Activated CD4-positive, alpha-beta T cell treated with anti-CD3 and anti-CD28 coated beads for 36 hours (primary cell): Measurements from ENCODE around the gene GIN1. TPM values are rescaled to one million over a fixed set of nuclear protein-coding genes. Genes with fewer than 3 reads are reported as not detected.
"Not testable (repeated sequence)": the region's sequence is repeated elsewhere in the genome, so short reads cannot be mapped to it uniquely, and the experiment has no call there.

ENCODE experiments used
- ATAC-seq: fragments of 200-7000 bp; cut with Tn5 transposase; one replicate; pipeline ENCODE4 v1.10.0; 2021; ENCODE audit warnings: mild to moderate bottlenecking, moderate library complexity
- CTCF ChIA-PET: fragments of 350-600 bp; sonication (Branson Sonifier 250); formaldehyde crosslinking; loops from one replicate; lab custom pipeline; 2021; ENCODE audit warnings: antibody characterized with exemption; lab: Charles Lee
- POLR2A ChIA-PET: fragments of 350-600 bp; sonication (Branson Sonifier 250); formaldehyde crosslinking; loops from one replicate; lab custom pipeline; 2021; ENCODE audit warnings: antibody characterized with exemption, inconsistent platforms; lab: Charles Lee
- DNase-seq: peaks from one replicate; pipeline ENCODE4 v3.0.0-alpha.2; 2020
- H3K27ac Mint-ChIP-seq: one replicate; pipeline ENCODE4 v1.8.0; 2021; ENCODE audit warnings: mixed read lengths
- H3K27me3 Mint-ChIP-seq: one replicate; pipeline ENCODE4 v1.8.0; 2021; ENCODE audit warnings: mixed read lengths
- H3K36me3 Mint-ChIP-seq: one replicate; pipeline ENCODE4 v1.8.0; 2021; ENCODE audit warnings: low read depth, mixed read lengths
- H3K4me1 Mint-ChIP-seq: one replicate; pipeline ENCODE4 v1.8.0; 2021; ENCODE audit warnings: mixed read lengths
- H3K4me3 Mint-ChIP-seq: one replicate; pipeline ENCODE4 v1.8.0; 2021; ENCODE audit warnings: mild to moderate bottlenecking, moderate library complexity, mixed read lengths
- H3K9me3 Mint-ChIP-seq: one replicate; pipeline ENCODE4 v1.8.0; 2021; ENCODE audit warnings: low read depth, mixed read lengths
- intact Hi-C, 2 experiments: fragments of 100-400 bp; cut with DNase I in 1 of 2; cut with micrococcal nuclease in 1 of 2; formaldehyde crosslinking; loops; one replicate each; pipeline versions ENCODE4 v1.14.2 to v1.15.1; 2022 to 2024; cut with DNase I, micrococcal nuclease
- total RNA-seq, 2 experiments: library from RNA; stranded (reverse); gene quantifications; one replicate each; pipeline ENCODE4 v1.2.3, GENCODE V29; 2021

GIN1 gene
- total RNA-seq = 1 to 10 TPM; 9.0 to 9.7 TPM

DNA sequence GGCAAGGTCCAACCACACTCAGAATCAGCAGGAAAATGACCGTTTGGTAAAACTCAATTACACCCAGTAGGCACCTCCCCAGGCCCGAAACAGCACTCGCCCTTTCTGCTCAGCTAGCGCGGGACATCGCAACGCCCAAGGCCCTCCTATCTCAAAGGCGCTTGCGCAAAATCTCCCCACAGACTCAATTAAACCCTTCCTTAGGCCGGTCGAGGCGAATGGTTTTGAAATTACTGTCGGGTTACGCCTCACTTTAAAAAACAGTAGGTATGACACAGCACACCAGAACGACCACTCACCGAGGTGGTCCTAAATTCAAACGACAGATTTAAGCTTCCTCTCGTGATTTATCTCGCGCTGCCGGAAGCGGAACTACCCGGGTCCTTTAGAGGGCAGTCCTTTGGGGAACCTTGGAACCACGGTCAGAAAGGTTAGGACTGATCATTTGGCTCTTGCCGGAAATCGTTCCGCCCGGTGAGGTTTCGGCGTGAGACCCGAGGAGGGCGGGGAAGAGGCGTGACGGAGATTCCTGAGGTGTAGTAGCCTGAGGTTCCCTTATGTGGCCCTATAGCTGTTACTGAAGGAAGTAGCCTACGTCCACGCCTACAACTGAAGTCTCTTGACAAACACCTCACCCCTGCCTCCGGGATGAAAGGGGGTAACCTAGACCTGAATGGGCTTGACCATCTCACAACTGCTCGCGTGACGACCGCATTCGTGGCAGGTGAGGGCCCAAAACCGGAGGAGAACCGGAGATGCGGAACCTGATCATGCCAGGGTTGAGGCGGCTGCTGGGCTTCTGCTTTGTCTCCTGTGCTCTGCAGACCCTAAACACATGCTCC lies at the start of gene GIN1, which contains the start of gene PPIP5K2:
GIN1 (minus strand) TSS at position 374 of the 842 bp plus-strand sequence. CDS start 11,431 bp downstream, outside the sequence.
PPIP5K2 (plus strand) TSS at position 537 of the 842 bp plus-strand sequence. CDS start 9,289 bp downstream, outside the sequence.
- no peaks in the 10 kb centered on the region for H3K27me3 Mint-ChIP-seq
- ATAC-seq (peak; percentile 91), DNase-seq (peak; percentile 97)
- peak within 1 kb of the TSS; percentile 95 for H3K27ac Mint-ChIP-seq
- H3K36me3 Mint-ChIP-seq = peaks cover 10% of the 10 kb centered on the region
- ChIA-PET CTCF (interaction anchor here (0.7 to 2.1 kb wide), 9 partner anchors 9 to 365 kb away, joined by 3 to 10 read pairs (median 4); partner anchors contain the start of gene PAM), POLR2A (interaction anchor here (0.5 to 1.5 kb wide), 7 partner anchors 138 to 428 kb away, joined by 3 to 10 read pairs (median 3); partner anchors contain the start of gene MACIR)
- intact Hi-C loops = loop anchor here (1.0 to 5.0 kb wide), 7 partner anchors 15 to 365 kb away; partner anchors contain the start of genes MACIR (in 2 of the 2) and PAM (in 1 of the 2)
- peaks cover 39% of the 10 kb centered on the region for H3K4me1 Mint-ChIP-seq
- H3K4me3 Mint-ChIP-seq = peak within 1 kb of the TSS; percentile 76
- H3K9me3 Mint-ChIP-seq = no peaks in the 10 kb centered on the region

- Mint-ChIP-seq H3K4me1 (peaks cover 2% of the 10 kb centered on the region), H3K4me3 (no peak overlapping the region), H3K27me3 (no peaks in the 10 kb centered on the region), H3K27ac (no peak overlapping the region), H3K9me3 (no peaks in the 10 kb centered on the region), H3K36me3 (peaks cover 20% of the 10 kb centered on the region)
- ChIA-PET POLR2A (no interaction called here), CTCF (interaction anchor here (0.6 to 1.4 kb wide), 4 partner anchors 11 to 91 kb away, joined by 3 read pairs; no protein-coding TSS in a partner anchor)
- DNase-seq (no peak), ATAC-seq (no peak)
- intact Hi-C loops = no loop called here
Observed at GRCh38 chr5:103166706-103167105, 46.8 kb upstream of the GIN1 start.

DNA sequence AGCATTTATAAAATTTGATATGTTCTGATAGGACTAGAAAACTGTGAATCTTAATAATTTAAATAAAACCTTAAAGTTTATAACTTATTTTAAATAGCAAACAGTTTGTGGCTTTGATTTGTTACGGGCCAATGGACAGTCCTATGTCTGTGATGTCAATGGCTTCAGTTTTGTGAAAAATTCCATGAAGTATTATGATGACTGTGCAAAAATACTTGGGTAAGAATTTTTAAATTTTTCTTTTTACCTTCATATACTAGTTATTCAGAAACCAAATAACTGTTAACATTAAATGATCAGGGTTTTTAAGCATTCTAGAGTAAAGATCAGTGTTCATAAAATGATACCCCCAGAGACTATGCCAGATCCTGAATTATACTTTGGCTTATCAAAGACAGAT lies 31.2 kb upstream of the GIN1 start:
- Mint-ChIP-seq H3K4me3 (no peak overlapping the region), H3K36me3 (peaks cover 14% of the 10 kb centered on the region), H3K4me1 (peaks cover 2% of the 10 kb centered on the region), H3K27ac (no peak overlapping the region), H3K27me3 (no peaks in the 10 kb centered on the region), H3K9me3 (no peaks in the 10 kb centered on the region)
- ATAC-seq = no peak
- CTCF ChIA-PET = interaction anchor here (0.6 to 1.4 kb wide), 2 partner anchors 12 to 23 kb away, joined by 4 to 5 read pairs; no protein-coding TSS in a partner anchor
- DNase-seq = no peak
- intact Hi-C loops = no loop called here
- POLR2A ChIA-PET = no interaction called here

- no peak overlapping the region for H3K4me3 Mint-ChIP-seq
- no peak for DNase-seq
- intact Hi-C loops = no loop called here
- POLR2A ChIA-PET = no interaction called here
- H3K27me3 Mint-ChIP-seq = no peaks in the 10 kb centered on the region
- ATAC-seq = no peak
- H3K4me1 Mint-ChIP-seq = peaks cover 2% of the 10 kb centered on the region
- CTCF ChIA-PET = interaction anchor here (1.0 kb wide), 1 partner anchor 9 kb away, joined by 3 read pairs; no protein-coding TSS in a partner anchor
- no peaks in the 10 kb centered on the region for H3K9me3 Mint-ChIP-seq
- no peak overlapping the region for H3K27ac Mint-ChIP-seq
- H3K36me3 Mint-ChIP-seq = peaks cover 8% of the 10 kb centered on the region
Observed at GRCh38 chr5:103148213-103148612, 28.3 kb upstream of the GIN1 start.

DNA sequence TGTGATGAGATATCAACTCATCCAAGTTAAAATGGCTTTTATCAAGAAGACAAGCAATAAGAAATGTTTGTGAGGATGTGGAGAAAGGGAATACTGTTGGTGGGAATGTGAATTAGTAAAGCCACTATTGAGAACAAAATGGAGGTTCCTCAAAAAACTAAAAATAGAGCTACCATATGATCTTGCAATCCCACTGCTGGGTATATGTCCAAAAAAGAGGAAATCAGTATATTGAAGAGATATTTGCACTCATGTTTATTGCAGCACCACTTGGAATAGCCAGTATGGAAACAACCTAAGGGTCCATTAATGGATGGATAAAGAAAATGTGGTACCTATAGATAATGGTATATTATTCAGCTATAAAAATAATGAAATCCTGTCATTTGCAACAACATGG lies 25.3 kb upstream of the GIN1 start:
- Mint-ChIP-seq H3K27ac (no peak overlapping the region), H3K4me1 (peaks cover 2% of the 10 kb centered on the region), H3K4me3 (no peak overlapping the region), H3K9me3 (no peaks in the 10 kb centered on the region), H3K36me3 (peaks cover 10% of the 10 kb centered on the region), H3K27me3 (no peaks in the 10 kb centered on the region)
- DNase-seq = no peak
- ChIA-PET CTCF (interaction anchor here (1.6 kb wide), 1 partner anchor 464 kb away, joined by 5 read pairs; no protein-coding TSS in a partner anchor), POLR2A (no interaction called here)
- intact Hi-C loops = no loop called here
- no peak for ATAC-seq

GRCh38 chr5:103142132-103142531 lies 22.2 kb upstream of the GIN1 start:
- H3K4me1 Mint-ChIP-seq, CTCF ChIA-PET, intact Hi-C loops, DNase-seq, POLR2A ChIA-PET, H3K9me3 Mint-ChIP-seq, H3K27me3 Mint-ChIP-seq, H3K27ac Mint-ChIP-seq, ATAC-seq, H3K4me3 Mint-ChIP-seq: not testable (repeated sequence)
- H3K36me3 Mint-ChIP-seq = peaks cover 16% of the 10 kb centered on the region

DNA sequence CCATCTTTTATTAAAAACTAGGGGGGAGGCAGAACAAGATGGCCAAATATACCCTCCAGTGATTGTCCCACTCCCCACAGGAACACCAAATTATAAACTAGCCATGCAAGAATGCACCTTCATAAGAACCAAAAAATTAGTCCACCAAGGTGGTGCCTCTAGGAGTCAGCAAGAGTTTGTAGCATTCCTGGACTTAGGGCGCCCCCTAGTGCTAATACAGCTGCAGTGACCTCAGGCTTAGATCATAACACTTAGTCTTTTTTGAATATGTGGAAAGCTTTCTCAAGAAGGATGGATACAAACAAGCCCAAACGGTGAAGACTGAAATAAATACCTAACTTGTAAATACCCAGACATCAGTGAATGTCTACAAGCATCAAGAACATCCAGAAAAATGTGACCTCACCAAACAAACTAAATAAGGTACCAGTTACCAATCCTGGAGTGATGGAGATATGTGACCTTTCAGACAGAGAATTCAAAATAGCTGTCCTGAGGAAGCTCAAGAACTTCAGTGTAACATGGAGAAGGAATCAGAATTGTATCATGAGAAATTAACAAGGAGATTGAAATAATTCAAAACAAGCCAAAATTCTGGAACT lies 19.4 kb upstream of the GIN1 start:
- Mint-ChIP-seq H3K4me3 (no peak overlapping the region), H3K36me3 (peaks cover 20% of the 10 kb centered on the region), H3K4me1 (peaks cover 8% of the 10 kb centered on the region), H3K27ac (no peak overlapping the region), H3K9me3 (no peaks in the 10 kb centered on the region), H3K27me3 (no peaks in the 10 kb centered on the region)
- ChIA-PET POLR2A (interaction anchor here (0.6 kb wide), 1 partner anchor 14 kb away, joined by 3 read pairs; no protein-coding TSS in a partner anchor), CTCF (interaction anchor here (0.5 to 4.4 kb wide), 38 partner anchors 9 to 559 kb away, joined by 3 to 42 read pairs (median 3); partner anchors contain the start of genes GIN1 and PPIP5K2)
- ATAC-seq (peak; percentile 95), DNase-seq (peak; percentile 88)
- intact Hi-C loops = loop anchor here (1.0 to 2.0 kb wide), 7 partner anchors 99 to 603 kb away; no protein-coding TSS in a partner anchor

DNA sequence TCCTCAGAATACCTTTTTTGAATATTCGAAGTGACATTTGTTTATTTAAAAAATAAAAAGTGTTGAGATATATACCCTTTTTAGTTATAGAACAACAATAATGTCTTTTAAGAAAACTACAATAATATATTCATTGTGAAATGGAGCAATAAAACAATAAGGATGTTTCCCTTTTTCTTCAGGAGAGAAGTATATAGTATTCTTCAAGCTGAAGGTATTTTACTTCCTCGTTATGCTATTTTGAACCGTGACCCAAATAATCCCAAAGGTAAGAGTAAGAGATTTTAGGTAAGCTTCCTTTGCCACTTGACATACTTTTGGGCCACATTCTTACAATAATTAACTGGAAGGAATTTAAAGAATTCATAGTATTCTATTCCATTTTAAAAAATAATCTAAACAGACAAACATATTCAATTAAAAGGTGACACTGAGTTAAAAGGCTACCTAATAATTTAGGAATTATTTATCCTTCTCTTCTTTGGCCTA lies 18.3 kb upstream of the GIN1 start:
- no peaks in the 10 kb centered on the region for H3K27me3 Mint-ChIP-seq
- no peaks in the 10 kb centered on the region for H3K9me3 Mint-ChIP-seq
- DNase-seq (no peak), ATAC-seq (no peak)
- H3K36me3 Mint-ChIP-seq = peaks cover 20% of the 10 kb centered on the region
- CTCF ChIA-PET = interaction anchor here (0.6 to 4.4 kb wide), 12 partner anchors 11 to 599 kb away, joined by 3 to 42 read pairs (median 4); partner anchors contain the start of genes GIN1 and PPIP5K2
- peaks cover 9% of the 10 kb centered on the region for H3K4me1 Mint-ChIP-seq
- POLR2A ChIA-PET = no interaction called here
- H3K4me3 Mint-ChIP-seq = no peak overlapping the region
- intact Hi-C loops = loop anchor here (2.0 kb wide), 3 partner anchors 97 to 601 kb away; no protein-coding TSS in a partner anchor
- no peak overlapping the region for H3K27ac Mint-ChIP-seq

- H3K9me3 Mint-ChIP-seq = no peaks in the 10 kb centered on the region
- ATAC-seq (no peak), DNase-seq (no peak)
- CTCF ChIA-PET = interaction anchor here (0.7 to 1.2 kb wide), 2 partner anchors 77 to 489 kb away, joined by 3 to 5 read pairs; no protein-coding TSS in a partner anchor
- H3K27me3 Mint-ChIP-seq = no peaks in the 10 kb centered on the region
- H3K36me3 Mint-ChIP-seq = peaks cover 13% of the 10 kb centered on the region
- no peak overlapping the region for H3K27ac Mint-ChIP-seq
- peaks cover 21% of the 10 kb centered on the region for H3K4me1 Mint-ChIP-seq
- intact Hi-C loops = loop anchor here in 1 of 2 experiments (2.0 kb wide), 1 partner anchor 15 kb away; the partner anchor contains the start of genes GIN1 and PPIP5K2
- no peak overlapping the region for H3K4me3 Mint-ChIP-seq
- POLR2A ChIA-PET = no interaction called here
Observed at GRCh38 chr5:103135461-103135860, 15.5 kb upstream of the GIN1 start.

DNA sequence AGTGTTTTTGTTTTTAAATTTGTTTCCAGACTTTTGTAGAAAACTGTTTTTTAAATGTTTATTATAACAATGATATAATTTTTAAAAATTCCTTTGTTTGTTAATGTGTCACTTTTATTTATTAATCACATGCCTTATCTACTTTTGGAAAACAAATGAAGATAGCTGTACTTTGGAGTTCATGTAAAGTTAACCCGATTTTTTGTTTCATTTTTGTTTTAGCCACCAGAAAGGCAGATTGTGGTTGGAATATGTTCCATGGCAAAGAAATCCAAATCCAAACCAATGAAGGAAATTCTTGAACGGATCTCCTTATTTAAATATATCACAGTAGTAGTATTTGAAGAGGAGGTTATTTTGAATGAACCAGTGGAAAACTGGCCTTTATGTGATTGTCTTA lies 13.3 kb upstream of the GIN1 start:
- Mint-ChIP-seq H3K36me3 (peaks cover 11% of the 10 kb centered on the region), H3K4me1 (peaks cover 31% of the 10 kb centered on the region), H3K9me3 (no peaks in the 10 kb centered on the region), H3K27me3 (no peaks in the 10 kb centered on the region), H3K4me3 (no peak overlapping the region), H3K27ac (no peak overlapping the region)
- ATAC-seq (no peak), DNase-seq (no peak)
- intact Hi-C loops = no loop called here
- ChIA-PET CTCF (interaction anchor here (0.6 to 1.2 kb wide), 3 partner anchors 11 to 596 kb away, joined by 3 read pairs; no protein-coding TSS in a partner anchor), POLR2A (no interaction called here)
